ENCODE measurements around the gene TBKBP1. TPM values are rescaled to one million over a fixed set of nuclear protein-coding genes. Genes with fewer than 3 reads are reported as not detected.

Gene TBKBP1
- polyA plus RNA-seq, 3 donors, result 27.4 to 37.7 (median 31.6) TPM

- no peak for DNase-seq (ENCODE audit: extremely low read depth in 1 of 11, low read depth in 9 of 11, low spot score in 4 of 11)
Measured at GRCh38 chr17:47695429-47696376, 1.7 kb downstream of the TBKBP1 start.

- no peak for DNase-seq (ENCODE audit: extremely low read depth in 1 of 11, low read depth in 9 of 11, low spot score in 4 of 11)
Measured at GRCh38 chr17:47696717-47697642, 3.0 kb downstream of the TBKBP1 start.

GRCh38 chr17:47697906-47698711 is 4.1 kb downstream of the TBKBP1 start:
- DNase-seq (ENCODE audit: extremely low read depth in 1 of 11, low read depth in 9 of 11, low spot score in 4 of 11), result no peak

GRCh38 chr17:47698749-47699535 is 5.0 kb downstream of the TBKBP1 start:
- peak in 1 of 11 donors; percentile 25 for DNase-seq (ENCODE audit: extremely low read depth in 1 of 11, low read depth in 9 of 11, low spot score in 4 of 11)

GRCh38 chr17:47699536-47699840 is 5.5 kb downstream of the TBKBP1 start:
- DNase-seq (ENCODE audit: extremely low read depth in 1 of 11, low read depth in 9 of 11, low spot score in 4 of 11), result no peak

GRCh38 chr17:47700471-47701449 is 6.8 kb downstream of the TBKBP1 start:
- DNase-seq (ENCODE audit: extremely low read depth in 1 of 11, low read depth in 9 of 11, low spot score in 4 of 11), result no peak

GRCh38 chr17:47701608-47702007 is 7.6 kb downstream of the TBKBP1 start:
- DNase-seq (ENCODE audit: extremely low read depth in 1 of 11, low read depth in 9 of 11, low spot score in 4 of 11), result no peak

GRCh38 chr17:47702391-47702995 is 8.5 kb downstream of the TBKBP1 start:
- DNase-seq (ENCODE audit: extremely low read depth in 1 of 11, low read depth in 9 of 11, low spot score in 4 of 11), result no peak

GRCh38 chr17:47703191-47703591 is 9.2 kb downstream of the TBKBP1 start:
- no peak for DNase-seq (ENCODE audit: extremely low read depth in 1 of 11, low read depth in 9 of 11, low spot score in 4 of 11)

GRCh38 chr17:47703671-47704070 is 9.7 kb downstream of the TBKBP1 start:
- DNase-seq (ENCODE audit: extremely low read depth in 1 of 11, low read depth in 9 of 11, low spot score in 4 of 11), result no peak

- no peak for DNase-seq (ENCODE audit: extremely low read depth in 1 of 11, low read depth in 9 of 11, low spot score in 4 of 11)
Measured at GRCh38 chr17:47704116-47704515, 10.2 kb downstream of the TBKBP1 start.

GRCh38 chr17:47704736-47705135 is 10.8 kb downstream of the TBKBP1 start:
- DNase-seq (ENCODE audit: extremely low read depth in 1 of 11, low read depth in 9 of 11, low spot score in 4 of 11), result no peak

GRCh38 chr17:47705536-47706530 is 11.9 kb downstream of the TBKBP1 start:
- no peak for DNase-seq (ENCODE audit: extremely low read depth in 1 of 11, low read depth in 9 of 11, low spot score in 4 of 11)

GRCh38 chr17:47707056-47707804 is 13.3 kb downstream of the TBKBP1 start:
- DNase-seq (ENCODE audit: extremely low read depth in 1 of 11, low read depth in 9 of 11, low spot score in 4 of 11), result no peak

GRCh38 chr17:47707884-47708283 is 13.9 kb downstream of the TBKBP1 start:
- DNase-seq (ENCODE audit: extremely low read depth in 1 of 11, low read depth in 9 of 11, low spot score in 4 of 11), result no peak
